Measurements from ENCODE around the gene FCF1. TPM values are rescaled to one million over a fixed set of nuclear protein-coding genes. Genes with fewer than 3 reads are reported as not detected.

FCF1 gene
- total and polyA plus RNA-seq, 2 of the 4 experiments (the other 2 are of a cell fraction): 37.1 to 45.5 TPM

- dilution Hi-C loops (cut with HindIII; ENCODE audit: low sequenced_read_pairs, unreplicated experiment) (no loop called here), intact Hi-C loops (cut with micrococcal nuclease) (no loop called here), in situ Hi-C loops (cut with MboI; ENCODE audit: low sequenced_read_pairs) (no loop called here)
- Histone ChIP-seq H2BK5ac (ENCODE audit: low read depth, low read length, poor library complexity, severe bottlenecking) (no peak overlapping the region), H3K4me1 (ENCODE audit: control insufficient read depth, insufficient read depth, low read length) (peaks cover 5% of the 10 kb centered on the region), H3K9me3 (ENCODE audit: control insufficient read depth, insufficient read depth, low read length) (peaks cover 3% of the 10 kb centered on the region; the same call in 1 of the 2 replicates), H3K56ac (ENCODE audit: extremely low read depth, insufficient read depth, low read length) (no peak overlapping the region), H3K9ac (ENCODE audit: low read depth, low read length) (no peak overlapping the region), H2AFZ (replicated peaks; ENCODE audit: low read length, poor library complexity) (no peak overlapping the region), H2BK20ac (ENCODE audit: low read depth, low read length) (no peak overlapping the region), H3K27ac (ENCODE audit: insufficient read depth, low read length) (no peak overlapping the region), H3K14ac (replicated peaks; ENCODE audit: low read depth, low read length) (no peak overlapping the region), H3K18ac (ENCODE audit: low read depth, low read length) (no peak overlapping the region), H3K36me3 (ENCODE audit: control insufficient read depth, insufficient read depth, low read length) (no peaks in the 10 kb centered on the region), H3K9me1 (ENCODE audit: insufficient read depth, low read length) (peaks cover 13% of the 10 kb centered on the region), H3K27me3 (ENCODE audit: control insufficient read depth, insufficient read depth, low read length) (no peaks in the 10 kb centered on the region), H3K4me3 (ENCODE audit: insufficient read depth, low read depth, low read length) (no peak overlapping the region), H2BK120ac (ENCODE audit: low read depth, low read length) (no peak overlapping the region), H4K5ac (ENCODE audit: low read depth, low read length) (no peak overlapping the region), H3K4me2 (ENCODE audit: low read depth, low read length) (no peak overlapping the region), H3K4ac (ENCODE audit: low read depth, low read length) (no peak overlapping the region), H3K23ac (ENCODE audit: low read depth, low read length) (no peak overlapping the region), H2AK9ac (replicated peaks; ENCODE audit: low read depth, low read length, poor library complexity) (no peak overlapping the region), H3K79me1 (ENCODE audit: low read depth in 1 of 2, low read length in 2 of 2) (peaks cover 44 to 61% of the 10 kb centered on the region in 2 experiments), H2BK15ac (ENCODE audit: low read depth, low read length) (no peak overlapping the region), H4K91ac (ENCODE audit: insufficient read depth, low read depth, low read length) (no peak overlapping the region), H4K20me1 (ENCODE audit: insufficient read depth, low read length) (peaks cover 37% of the 10 kb centered on the region), H4K8ac (ENCODE audit: low read depth in 2 of 2, low read length in 2 of 2) (no peak overlapping the region), H2AK5ac (ENCODE audit: low read depth, low read length) (no peak overlapping the region)
- no TSS peak for BruUV-seq (replicated peaks)
- no CpG with 5 or more reads among the region's 3 CpGs for WGBS, 2 experiments (ENCODE audit: extremely low coverage in 2 of 2, insufficient read length in 1 of 2)
- POLR2A ChIA-PET (ENCODE audit: unreplicated experiment): no interaction called here
- TF ChIP-seq CEBPB (IDR thresholded peaks at IDR 0.05; ENCODE audit: low read depth, low read length) (no peak), ELK1 (IDR thresholded peaks at IDR 0.05; ENCODE audit: borderline replicate concordance, low read depth, low read length) (no peak), NFE2L2 (IDR thresholded peaks at IDR 0.05; ENCODE audit: low read depth, low read length) (no peak), USF2 (IDR thresholded peaks at IDR 0.05; ENCODE audit: low read depth, low read length) (no peak), FOS (IDR thresholded peaks at IDR 0.05; ENCODE audit: low read depth, low read length) (no peak)
- TF ChIP-seq, protein P1, sequence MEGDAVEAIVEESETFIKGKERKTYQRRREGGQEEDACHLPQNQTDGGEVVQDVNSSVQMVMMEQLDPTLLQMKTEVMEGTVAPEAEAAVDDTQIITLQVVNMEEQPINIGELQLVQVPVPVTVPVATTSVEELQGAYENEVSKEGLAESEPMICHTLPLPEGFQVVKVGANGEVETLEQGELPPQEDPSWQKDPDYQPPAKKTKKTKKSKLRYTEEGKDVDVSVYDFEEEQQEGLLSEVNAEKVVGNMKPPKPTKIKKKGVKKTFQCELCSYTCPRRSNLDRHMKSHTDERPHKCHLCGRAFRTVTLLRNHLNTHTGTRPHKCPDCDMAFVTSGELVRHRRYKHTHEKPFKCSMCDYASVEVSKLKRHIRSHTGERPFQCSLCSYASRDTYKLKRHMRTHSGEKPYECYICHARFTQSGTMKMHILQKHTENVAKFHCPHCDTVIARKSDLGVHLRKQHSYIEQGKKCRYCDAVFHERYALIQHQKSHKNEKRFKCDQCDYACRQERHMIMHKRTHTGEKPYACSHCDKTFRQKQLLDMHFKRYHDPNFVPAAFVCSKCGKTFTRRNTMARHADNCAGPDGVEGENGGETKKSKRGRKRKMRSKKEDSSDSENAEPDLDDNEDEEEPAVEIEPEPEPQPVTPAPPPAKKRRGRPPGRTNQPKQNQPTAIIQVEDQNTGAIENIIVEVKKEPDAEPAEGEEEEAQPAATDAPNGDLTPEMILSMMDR (conservative IDR thresholded peaks at IDR 0.05; ENCODE audit: low read depth, low read length): no peak
- no peak for ATAC-seq (ENCODE audit: low read depth)
- DNase-seq: no peak
- CTCF ChIA-PET: no interaction called here
Observed at GRCh38 chr14:74703043-74703442, 9.9 kb upstream of the FCF1 start.
